Stimulated activated CD4-positive, alpha-beta T cell treated with anti-CD3 and anti-CD28 coated beads, Interleukin-2, amount 100 ng/mL, for 48 hours (primary cell): ENCODE results near the gene TMEM17.

Experiments
- DNase-seq, 2 donors: peaks; one replicate each; pipeline ENCODE4 v3.0.0-alpha.2; 2020

TMEM17 gene

DNA sequence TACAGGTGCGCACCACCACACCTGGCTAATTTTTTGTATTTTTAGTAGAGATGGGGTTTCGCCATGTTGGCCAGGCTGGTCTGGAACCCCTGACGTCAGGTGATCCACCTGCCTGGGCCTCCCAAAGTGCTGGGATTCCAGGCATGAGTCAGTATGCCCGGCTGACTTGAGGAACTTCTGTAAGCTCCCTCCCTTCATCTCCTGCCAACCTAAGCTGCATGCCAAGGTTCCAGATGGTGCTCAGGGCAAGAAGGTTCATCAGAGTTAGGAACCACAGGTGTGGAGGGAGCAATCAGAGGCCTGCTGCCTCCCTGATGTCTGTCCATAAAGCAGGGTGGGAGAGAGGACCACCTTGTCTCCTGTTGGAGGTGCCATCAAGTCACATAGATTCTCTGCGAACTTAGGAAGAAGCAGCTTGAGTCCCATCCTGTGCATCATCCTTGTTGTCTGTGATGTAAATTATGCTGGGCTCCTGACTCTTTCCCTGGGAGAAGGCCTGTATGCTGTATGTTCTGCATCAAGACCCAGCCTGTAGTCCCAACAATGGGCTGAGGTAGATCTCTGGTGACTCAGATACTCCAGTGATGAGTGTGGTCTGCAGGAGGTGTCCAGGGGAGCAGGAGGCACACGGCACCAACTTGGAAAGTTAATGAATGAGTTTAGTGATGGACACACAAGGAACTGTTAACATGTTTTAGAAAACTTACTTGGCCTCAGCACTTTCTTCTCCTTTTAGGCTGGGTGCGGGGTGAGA is 53.1 kb downstream of the TMEM17 start:
- no peak for DNase-seq

DNA sequence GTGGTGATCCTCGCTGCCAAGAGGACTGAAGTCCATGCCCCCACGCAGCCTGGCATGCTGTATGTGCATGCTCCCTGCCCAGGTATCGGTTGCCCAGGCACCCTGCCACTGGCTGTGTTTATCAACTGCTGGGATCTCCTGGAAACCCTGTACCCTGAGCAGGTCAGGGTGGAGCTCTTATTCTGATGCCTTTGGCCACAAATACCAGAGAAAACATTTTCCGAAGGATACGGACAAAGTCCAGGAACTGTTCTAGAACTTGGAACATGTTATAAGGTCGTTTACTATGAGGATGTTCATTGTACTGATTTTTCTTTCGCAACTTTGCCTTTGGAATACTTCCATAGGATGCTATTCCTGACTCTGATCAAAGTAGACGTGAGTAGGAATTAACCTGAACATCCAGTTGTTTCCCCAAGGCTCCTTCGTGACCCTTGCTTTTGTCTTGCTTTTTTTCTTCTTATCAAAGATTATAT is 55.2 kb downstream of the TMEM17 start:
- DNase-seq: no peak
